ENCODE measurements around the gene ZNF425.

- TF ChIP-seq CTCF (conservative IDR thresholded peaks at IDR 0.05; ENCODE audit: low read length) (no peak), EZH2phosphoT487 (IDR thresholded peaks at IDR 0.05; ENCODE audit: borderline replicate concordance, low read depth, low read length) (no peak)
These were observed 40.7 kb upstream of the ZNF425 start for GRCh38 chr7:149166630-149167352.
